ENCODE data around the gene POLA1.
A peak's percentile ranks its signal among the peaks of the same experiment; 100 is the strongest.

Gene POLA1

GRCh38 chrX:24684048-24684447 is 9.7 kb upstream of the POLA1 start:
- no peak for DNase-seq (ENCODE audit: low read depth in 1 of 2, low spot score in 1 of 2)

DNA sequence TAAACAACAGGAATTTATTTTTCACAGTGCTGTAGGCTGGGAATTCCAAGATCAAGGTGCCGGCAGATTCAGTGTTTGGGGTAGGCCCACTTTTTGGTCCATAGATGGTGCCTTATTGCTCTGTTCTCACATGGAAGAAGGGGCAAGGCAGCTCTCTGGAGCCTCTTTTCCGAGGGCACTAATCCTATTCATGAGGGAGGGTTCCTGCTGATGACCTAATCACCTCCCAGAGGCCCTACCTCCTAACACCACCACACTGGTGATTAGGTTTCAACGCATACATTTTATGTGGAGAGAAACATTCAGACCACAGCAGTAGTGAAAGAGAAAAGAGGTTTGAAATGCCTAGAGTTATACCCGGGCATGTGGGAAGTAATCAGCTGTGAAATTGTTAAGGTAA is 1.4 kb upstream of the POLA1 start:
- no peak for DNase-seq (ENCODE audit: low read depth in 1 of 2, low spot score in 1 of 2)

GRCh38 chrX:24694825-24695224 is 1.1 kb downstream of the POLA1 start:
- DNase-seq (ENCODE audit: low read depth in 1 of 2, low spot score in 1 of 2): no peak

- no peak for DNase-seq (ENCODE audit: low read depth in 1 of 2, low spot score in 1 of 2)
These were observed 2.6 kb downstream of the POLA1 start for GRCh38 chrX:24696294-24696693.

DNA sequence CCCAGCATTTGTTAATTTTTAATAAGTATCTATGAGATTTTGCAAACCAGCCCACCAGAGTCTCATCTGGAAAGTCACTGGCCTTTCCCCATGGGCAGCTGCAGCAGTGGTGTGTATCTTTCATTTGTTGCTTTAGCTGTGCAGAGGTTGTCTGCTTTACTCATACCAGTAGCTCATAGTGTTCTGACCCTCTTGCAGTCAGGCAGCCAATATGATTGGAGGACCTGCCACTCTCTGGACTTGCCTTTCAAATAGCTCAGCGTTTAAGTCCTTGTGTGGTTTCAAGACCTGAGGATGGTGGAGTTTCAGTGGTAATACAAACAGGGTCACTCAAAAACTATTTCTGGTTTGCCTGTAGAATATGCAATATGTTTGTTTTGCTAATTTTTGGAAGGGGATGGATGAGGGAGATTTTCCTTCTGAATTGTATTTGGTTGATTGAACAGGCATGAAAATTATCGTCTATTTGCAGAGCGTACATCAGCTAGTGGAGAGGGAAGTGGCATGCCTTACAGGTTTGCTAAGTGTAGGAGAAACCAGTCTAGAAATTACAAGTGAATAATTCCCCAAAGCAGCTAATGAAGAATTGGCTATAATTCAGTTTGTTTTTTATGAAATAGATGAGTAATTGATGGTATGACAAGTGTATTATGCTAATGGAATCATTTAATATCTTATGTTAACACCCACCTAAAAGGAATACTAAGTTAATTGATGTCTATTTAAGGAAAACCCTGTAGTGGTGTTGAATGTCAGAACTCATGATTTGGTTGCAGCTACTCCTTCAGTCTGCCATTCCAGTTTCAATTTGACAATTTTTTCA is 8.9 kb downstream of the POLA1 start:
- no peak for DNase-seq (ENCODE audit: low read depth in 1 of 2, low spot score in 1 of 2)

GRCh38 chrX:24703185-24703494 is 9.4 kb downstream of the POLA1 start:
- DNase-seq (ENCODE audit: low read depth in 1 of 2, low spot score in 1 of 2): peak in 1 of 2 donors; percentile 3

DNA sequence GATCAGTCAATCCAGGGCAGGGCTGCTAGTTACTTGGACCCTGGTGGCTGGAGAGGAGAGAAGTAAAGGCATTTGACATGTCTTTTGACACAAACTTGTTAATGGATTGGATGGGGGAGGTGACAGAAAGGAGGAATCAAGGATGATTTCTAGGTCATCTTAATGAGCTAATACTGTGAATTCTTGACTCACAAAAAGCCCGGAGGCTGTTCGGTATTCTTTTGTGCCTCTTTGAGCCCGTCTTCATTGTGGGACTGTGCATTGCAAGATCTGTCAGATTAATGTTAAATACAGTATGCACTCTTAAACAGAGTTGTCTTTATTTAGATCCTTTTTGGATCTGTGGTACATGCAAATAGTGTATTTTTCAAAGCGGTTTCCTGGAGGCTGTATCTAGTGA is 25.1 kb downstream of the POLA1 start:
- no peak for DNase-seq (ENCODE audit: low read depth in 1 of 2, low spot score in 1 of 2)

- DNase-seq (ENCODE audit: low read depth in 1 of 2, low spot score in 1 of 2): no peak
These were observed 26.3 kb downstream of the POLA1 start for GRCh38 chrX:24720036-24720435.

GRCh38 chrX:24728530-24728929 is 34.8 kb downstream of the POLA1 start:
- DNase-seq (ENCODE audit: low read depth in 1 of 2, low spot score in 1 of 2): no peak

- no peak for DNase-seq (ENCODE audit: low read depth in 1 of 2, low spot score in 1 of 2)
These were observed 39.2 kb downstream of the POLA1 start for GRCh38 chrX:24732766-24733500.

- DNase-seq (ENCODE audit: low read depth in 1 of 2, low spot score in 1 of 2): no peak
These were observed 47.6 kb downstream of the POLA1 start for GRCh38 chrX:24741330-24741729.

- DNase-seq (ENCODE audit: low read depth in 1 of 2, low spot score in 1 of 2): no peak
These were observed 54.5 kb downstream of the POLA1 start for GRCh38 chrX:24748196-24748595.

DNA sequence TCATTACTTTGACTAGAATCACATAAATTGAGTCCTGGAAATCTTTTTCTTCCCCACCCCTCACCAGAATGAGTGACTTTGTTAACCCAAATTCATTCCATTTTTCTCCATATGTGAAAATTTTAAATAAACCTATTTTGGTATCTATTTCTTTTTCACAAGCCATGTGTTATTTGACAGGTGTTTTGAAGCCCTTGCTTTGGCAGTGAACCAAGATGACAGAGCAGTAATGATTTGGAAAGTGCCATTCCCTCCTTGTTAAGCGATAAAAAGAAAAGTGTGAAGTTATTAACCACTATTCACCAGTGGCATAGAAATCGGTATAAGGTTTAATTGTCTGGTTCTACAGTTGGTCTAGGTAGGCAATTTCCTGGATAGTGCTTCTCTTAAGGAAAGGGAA is 66.1 kb downstream of the POLA1 start:
- no peak for DNase-seq (ENCODE audit: low read depth in 1 of 2, low spot score in 1 of 2)

GRCh38 chrX:24760363-24761000 is 66.8 kb downstream of the POLA1 start:
- no peak for DNase-seq (ENCODE audit: low read depth in 1 of 2, low spot score in 1 of 2)

DNA sequence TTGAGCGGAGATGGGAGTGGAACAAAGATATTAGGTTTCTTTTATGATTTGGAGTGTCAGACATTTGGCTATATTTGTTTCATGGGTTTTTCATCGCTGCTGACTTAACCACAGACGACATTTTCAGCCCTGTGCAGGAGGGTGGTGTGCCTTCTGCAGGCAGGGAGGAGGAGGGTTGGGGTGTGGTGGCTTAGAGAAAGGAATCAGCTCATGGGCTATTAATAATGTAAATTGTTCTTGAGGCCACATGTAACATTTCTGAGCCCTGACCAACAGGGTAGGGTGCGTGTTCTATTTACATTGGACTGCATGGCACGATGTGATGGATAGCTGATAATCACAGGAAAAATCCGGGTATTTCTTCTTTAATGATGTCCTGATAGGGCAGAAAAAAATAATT is 67.6 kb downstream of the POLA1 start:
- no peak for DNase-seq (ENCODE audit: low read depth in 1 of 2, low spot score in 1 of 2)

- no peak for DNase-seq (ENCODE audit: low read depth in 1 of 2, low spot score in 1 of 2)
These were observed 70.3 kb downstream of the POLA1 start for GRCh38 chrX:24763989-24764388.

DNA sequence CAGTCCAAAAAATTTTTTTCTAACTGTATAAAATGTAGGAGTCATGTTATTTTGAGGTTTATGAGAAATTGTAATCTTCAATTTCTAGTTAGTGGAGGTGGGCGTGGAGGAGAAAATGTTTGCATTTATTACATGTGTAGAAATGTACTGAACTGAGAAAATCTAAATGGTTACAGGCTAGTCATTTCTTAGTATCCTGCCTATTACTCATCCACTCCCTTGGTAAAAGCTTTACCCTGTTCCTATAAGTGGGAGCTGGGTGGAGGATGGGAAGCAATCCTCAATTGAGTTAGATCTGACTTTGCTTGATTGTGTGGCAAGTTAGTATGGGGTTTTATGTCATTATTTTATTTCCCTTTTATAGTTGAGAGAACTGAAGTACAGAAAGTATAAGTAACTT is 73.8 kb downstream of the POLA1 start:
- no peak for DNase-seq (ENCODE audit: low read depth in 1 of 2, low spot score in 1 of 2)

- no peak for DNase-seq (ENCODE audit: low read depth in 1 of 2, low spot score in 1 of 2)
These were observed 74.8 kb downstream of the POLA1 start for GRCh38 chrX:24768556-24768955.

DNA sequence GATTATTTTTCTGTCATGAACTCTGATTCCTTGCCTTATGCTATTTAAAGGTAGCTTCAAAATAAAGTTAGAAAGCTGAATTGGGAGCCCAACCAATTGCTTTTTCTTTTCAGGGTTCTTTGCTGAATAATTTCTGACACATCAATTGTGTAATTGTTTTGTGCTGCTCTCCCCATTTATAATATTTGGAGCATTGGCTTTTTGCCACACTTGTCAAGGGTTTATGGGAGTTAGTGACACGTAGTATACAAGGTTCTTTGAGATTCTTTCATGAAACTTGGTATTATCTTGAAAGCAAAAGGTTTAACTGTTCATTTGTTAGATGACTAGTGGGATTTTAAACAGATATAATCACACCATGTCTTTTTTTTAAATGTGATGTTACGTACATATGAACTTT is 80.9 kb downstream of the POLA1 start:
- no peak for DNase-seq (ENCODE audit: low read depth in 1 of 2, low spot score in 1 of 2)

GRCh38 chrX:24775891-24776290 is 82.2 kb downstream of the POLA1 start:
- no peak for DNase-seq (ENCODE audit: low read depth in 1 of 2, low spot score in 1 of 2)

GRCh38 chrX:24777660-24778059 is 83.9 kb downstream of the POLA1 start:
- DNase-seq (ENCODE audit: low read depth in 1 of 2, low spot score in 1 of 2): no peak

GRCh38 chrX:24782011-24782410 is 88.3 kb downstream of the POLA1 start:
- DNase-seq (ENCODE audit: low read depth in 1 of 2, low spot score in 1 of 2): no peak
